ENCODE data around the gene PTK7. TPM values are rescaled to one million over a fixed set of nuclear protein-coding genes. Genes with fewer than 3 reads are reported as not detected.

The PTK7 gene
- total and polyA plus RNA-seq, 2 donors (not counting 1 experiment from before 2014, with no cell fraction given), result not detected

- whole genome bisulfite sequencing (ENCODE audit: insufficient coverage), result over 99% methylated on average over 12 of the region's 14 CpGs
- ChIA-PET CTCF (no interaction called here), POLR2A (no interaction called here)
- H3K27ac Mint-ChIP-seq, result no peak overlapping the region
- H3K36me3 ChIP-seq (replicated peaks in 1 of 2; ENCODE audit: control extremely low read depth in 1 of 2, control insufficient read depth in 1 of 2, extremely low read depth in 1 of 2, insufficient read depth in 2 of 2, low read length in 1 of 2), result peaks cover 6 to 47% of the 10 kb centered on the region in 2 experiments
- no peaks in the 10 kb centered on the region for H3K27me3 Mint-ChIP-seq
- intact Hi-C loops (cut with micrococcal nuclease), result no loop called here
- H3K9ac ChIP-seq (ENCODE audit: low read length), result no peak overlapping the region
- no peak overlapping the region for H3K4me2 ChIP-seq (replicated peaks; ENCODE audit: low read depth, low read length, poor library complexity, severe bottlenecking)
- H3K27me3 ChIP-seq (replicated peaks in 1 of 4; ENCODE audit: control extremely low read depth in 1 of 4, control insufficient read depth in 3 of 4, insufficient read depth in 4 of 4, low read length in 3 of 4), result no peaks in the 10 kb centered on the region
- ATAC-seq (ENCODE audit: low read depth) (no peak), DNase-seq (no peak)
- H4K20me1 ChIP-seq (ENCODE audit: control insufficient read depth, insufficient read depth, low read length, poor library complexity, severe bottlenecking), result no peaks in the 10 kb centered on the region
- H3K79me2 ChIP-seq (ENCODE audit: control insufficient read depth, insufficient read depth, low read length), result peaks cover 64% of the 10 kb centered on the region
- H3K4me3 ChIP-seq (ENCODE audit: control extremely low read depth in 1 of 5, extremely low read depth in 1 of 5, insufficient read depth in 1 of 5, low read depth in 2 of 5, low read length in 4 of 5), result no peak overlapping the region
- H3K27ac ChIP-seq (ENCODE audit: low read length in 2 of 2), result no peak overlapping the region
- no peak overlapping the region for H2AFZ ChIP-seq (ENCODE audit: insufficient read depth, low read depth, low read length, poor library complexity, severe bottlenecking)
- TF ChIP-seq EZH2 (IDR thresholded peaks at IDR 0.05; ENCODE audit: borderline replicate concordance, insufficient read depth, low read depth, low read length, poor library complexity, severe bottlenecking), result no peak
- no peak for TF ChIP-seq CTCF (IDR thresholded peaks at IDR 0.05)
- peaks cover 19 to 20% of the 10 kb centered on the region in 2 donors for H3K4me1 ChIP-seq (ENCODE audit: control insufficient read depth in 2 of 2, insufficient read depth in 2 of 2, low read length in 2 of 2)
- H3K9me3 ChIP-seq (ENCODE audit: control extremely low read depth in 1 of 3, control insufficient read depth in 2 of 3, insufficient read depth in 1 of 3, low read length in 2 of 3), result no peaks in the 10 kb centered on the region
- H3K4me3 Mint-ChIP-seq, result no peak overlapping the region
- no peaks in the 10 kb centered on the region for H3K9me3 Mint-ChIP-seq (ENCODE audit: insufficient read depth)
- peaks cover 39% of the 10 kb centered on the region for H3K4me1 Mint-ChIP-seq
Observed at GRCh38 chr6:43186019-43186418, 109.9 kb downstream of the PTK7 start.

GRCh38 chr6:43186706-43187105, 110.6 kb downstream of the PTK7 start:
- Mint-ChIP-seq H3K4me3 (no peak overlapping the region), H3K9me3 (ENCODE audit: insufficient read depth) (no peaks in the 10 kb centered on the region), H3K27ac (no peak overlapping the region), H3K27me3 (no peaks in the 10 kb centered on the region), H3K4me1 (peaks cover 32% of the 10 kb centered on the region)
- Histone ChIP-seq H4K20me1 (ENCODE audit: control insufficient read depth, insufficient read depth, low read length, poor library complexity, severe bottlenecking) (no peaks in the 10 kb centered on the region), H3K9me3 (ENCODE audit: control extremely low read depth in 1 of 3, control insufficient read depth in 2 of 3, insufficient read depth in 1 of 3, low read length in 2 of 3) (no peaks in the 10 kb centered on the region), H3K9ac (ENCODE audit: low read length) (no peak overlapping the region), H3K4me2 (replicated peaks; ENCODE audit: low read depth, low read length, poor library complexity, severe bottlenecking) (no peak overlapping the region), H3K79me2 (ENCODE audit: control insufficient read depth, insufficient read depth, low read length) (peaks cover 64% of the 10 kb centered on the region), H3K36me3 (replicated peaks in 1 of 2; ENCODE audit: control extremely low read depth in 1 of 2, control insufficient read depth in 1 of 2, extremely low read depth in 1 of 2, insufficient read depth in 2 of 2, low read length in 1 of 2) (peaks cover 6 to 47% of the 10 kb centered on the region in 2 experiments), H3K27me3 (replicated peaks in 1 of 4; ENCODE audit: control extremely low read depth in 1 of 4, control insufficient read depth in 3 of 4, insufficient read depth in 4 of 4, low read length in 3 of 4) (no peaks in the 10 kb centered on the region), H3K27ac (ENCODE audit: low read length in 2 of 2) (no peak overlapping the region), H2AFZ (ENCODE audit: insufficient read depth, low read depth, low read length, poor library complexity, severe bottlenecking) (no peak overlapping the region), H3K4me1 (ENCODE audit: control insufficient read depth in 2 of 2, insufficient read depth in 2 of 2, low read length in 2 of 2) (peaks cover 12 to 13% of the 10 kb centered on the region in 2 donors), H3K4me3 (ENCODE audit: control extremely low read depth in 1 of 5, extremely low read depth in 1 of 5, insufficient read depth in 1 of 5, low read depth in 2 of 5, low read length in 4 of 5) (no peak overlapping the region)
- DNase-seq, result no peak
- POLR2A ChIA-PET, result no interaction called here
- WGBS (ENCODE audit: insufficient coverage), result 100% methylated on average over 1 of the region's 4 CpGs
- intact Hi-C loops (cut with micrococcal nuclease), result no loop called here
- no peak for ATAC-seq (ENCODE audit: low read depth)
- CTCF ChIA-PET, result no interaction called here
- TF ChIP-seq CTCF (IDR thresholded peaks at IDR 0.05) (no peak), EZH2 (IDR thresholded peaks at IDR 0.05; ENCODE audit: borderline replicate concordance, insufficient read depth, low read depth, low read length, poor library complexity, severe bottlenecking) (no peak)
